ENCODE measurements around the gene IL15.

IL15 gene

DNA sequence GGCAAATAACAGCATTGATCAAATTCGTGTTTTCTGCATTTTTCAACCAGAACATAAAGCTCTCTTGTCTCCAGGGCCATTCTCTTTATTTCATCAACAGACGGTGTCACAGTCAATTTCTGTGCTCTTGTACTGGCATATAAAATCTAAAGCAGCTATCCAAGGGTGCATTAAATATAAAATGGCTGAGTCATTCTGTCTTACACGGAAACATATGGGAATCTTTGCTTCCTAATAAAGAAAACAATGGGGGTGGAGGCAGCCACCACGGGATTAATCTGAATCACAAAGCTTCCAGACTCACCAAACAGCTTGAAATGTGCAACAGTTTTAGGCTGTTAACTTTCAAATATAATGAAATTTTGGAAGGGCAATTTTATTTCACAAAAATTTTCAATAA lies 132.6 kb downstream of the IL15 start:
- DNase-seq (ENCODE audit: low read depth in 2 of 3, low spot score in 2 of 3), result no peak

DNA sequence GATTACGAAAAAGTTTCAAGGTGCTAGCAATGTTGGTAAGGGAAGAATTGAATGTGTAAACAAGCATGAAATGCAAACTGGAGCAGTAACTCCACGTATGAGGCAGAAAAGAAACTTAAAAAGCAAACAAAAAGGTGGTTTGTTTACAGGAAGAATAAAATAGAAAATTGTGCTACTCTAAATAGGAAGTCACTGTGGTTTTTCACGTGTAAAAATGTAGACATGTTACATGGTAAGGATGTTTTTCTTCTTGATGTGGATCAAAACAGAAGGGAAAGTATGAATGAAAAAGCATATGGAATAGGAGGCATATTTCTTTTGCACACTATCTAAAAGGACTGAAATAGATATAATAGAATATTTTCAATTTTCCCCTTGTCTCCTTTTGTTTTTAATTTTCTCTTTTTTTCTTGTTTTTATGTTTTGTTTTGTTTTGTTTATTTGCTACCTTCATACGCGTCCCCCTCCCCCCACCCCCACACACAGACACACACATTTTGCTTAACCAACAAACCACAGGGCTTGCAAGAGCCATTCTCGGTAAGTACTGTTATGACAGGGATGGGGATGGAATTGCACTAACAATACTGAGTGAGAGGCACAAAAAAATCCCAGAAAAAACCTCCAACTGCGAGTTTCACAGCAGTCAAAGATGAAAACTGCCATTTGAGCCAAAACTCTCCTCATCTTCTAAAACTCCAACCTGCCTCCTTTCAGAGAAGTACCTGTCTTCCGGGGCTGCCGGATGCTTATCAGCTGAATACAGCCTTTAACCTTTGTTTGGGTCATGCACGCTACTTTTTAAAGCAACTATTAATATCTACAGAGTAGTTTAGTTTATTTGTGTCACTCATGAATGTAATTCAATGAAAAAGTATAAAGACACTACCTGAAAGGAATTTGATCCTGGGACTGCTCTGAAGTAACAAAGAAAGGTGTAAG lies 135.8 kb downstream of the IL15 start:
- no peak for DNase-seq (ENCODE audit: low read depth in 2 of 3, low spot score in 2 of 3)

DNA sequence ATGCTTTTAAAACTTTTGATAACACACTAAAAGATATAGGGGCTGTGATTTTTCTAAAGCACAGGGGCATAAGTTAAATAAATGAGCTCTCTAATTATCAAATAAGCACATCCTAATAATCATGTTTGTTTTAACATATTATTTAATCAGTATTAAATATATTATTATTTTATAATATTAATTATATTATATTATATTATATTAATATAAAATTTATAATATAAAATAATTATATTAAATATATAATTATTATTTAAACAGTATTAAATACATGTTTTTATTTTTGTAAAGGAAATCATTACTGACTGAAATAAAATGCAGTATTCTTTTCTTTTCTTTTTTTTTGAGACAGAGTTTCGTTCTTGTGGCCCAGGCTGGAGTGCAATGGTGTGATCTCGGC lies 136.5 kb downstream of the IL15 start:
- DNase-seq (ENCODE audit: low read depth in 2 of 3, low spot score in 2 of 3), result no peak

DNA sequence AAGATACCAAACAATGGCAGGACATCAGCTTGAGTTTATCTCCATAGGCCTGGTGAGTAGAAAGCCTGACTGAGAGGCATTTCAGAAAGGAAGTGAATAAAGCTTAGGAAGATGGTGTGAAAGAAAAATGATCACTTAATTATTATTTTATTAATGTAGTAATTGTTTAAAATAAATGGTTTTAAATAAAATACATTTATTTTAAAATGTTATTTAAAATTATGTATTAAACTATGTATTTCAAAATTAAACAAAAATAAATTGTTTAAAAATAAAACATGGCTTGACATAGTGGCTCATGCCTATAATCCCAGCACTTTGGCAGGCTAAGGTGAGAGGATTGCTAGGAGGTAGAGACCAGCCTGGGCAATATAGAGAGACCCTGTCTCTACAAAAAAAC lies 145.8 kb downstream of the IL15 start:
- no peak for DNase-seq (ENCODE audit: low read depth in 2 of 3, low spot score in 2 of 3)
